ENCODE measurements around the gene TMCC3. TPM values are rescaled to one million over a fixed set of nuclear protein-coding genes. Genes with fewer than 3 reads are reported as not detected.

The TMCC3 gene
- total and polyA plus RNA-seq, 8 donors, result 0.58 to 14.3 (median 5.0) TPM

- TF ChIP-seq, protein P1, sequence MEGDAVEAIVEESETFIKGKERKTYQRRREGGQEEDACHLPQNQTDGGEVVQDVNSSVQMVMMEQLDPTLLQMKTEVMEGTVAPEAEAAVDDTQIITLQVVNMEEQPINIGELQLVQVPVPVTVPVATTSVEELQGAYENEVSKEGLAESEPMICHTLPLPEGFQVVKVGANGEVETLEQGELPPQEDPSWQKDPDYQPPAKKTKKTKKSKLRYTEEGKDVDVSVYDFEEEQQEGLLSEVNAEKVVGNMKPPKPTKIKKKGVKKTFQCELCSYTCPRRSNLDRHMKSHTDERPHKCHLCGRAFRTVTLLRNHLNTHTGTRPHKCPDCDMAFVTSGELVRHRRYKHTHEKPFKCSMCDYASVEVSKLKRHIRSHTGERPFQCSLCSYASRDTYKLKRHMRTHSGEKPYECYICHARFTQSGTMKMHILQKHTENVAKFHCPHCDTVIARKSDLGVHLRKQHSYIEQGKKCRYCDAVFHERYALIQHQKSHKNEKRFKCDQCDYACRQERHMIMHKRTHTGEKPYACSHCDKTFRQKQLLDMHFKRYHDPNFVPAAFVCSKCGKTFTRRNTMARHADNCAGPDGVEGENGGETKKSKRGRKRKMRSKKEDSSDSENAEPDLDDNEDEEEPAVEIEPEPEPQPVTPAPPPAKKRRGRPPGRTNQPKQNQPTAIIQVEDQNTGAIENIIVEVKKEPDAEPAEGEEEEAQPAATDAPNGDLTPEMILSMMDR (IDR thresholded peaks at IDR 0.05), result no peak
- TF ChIP-seq EP300 (IDR thresholded peaks at IDR 0.05) (no peak), POLR2A (IDR thresholded peaks at IDR 0.05) (no peak), POLR2AphosphoS5 (IDR thresholded peaks at IDR 0.05) (no peak)
- 93 to 97% (median 94%) methylated on average over 5 of the region's 5 CpGs for WGBS, 5 donors
- intact Hi-C loops (cut with DNase I; ENCODE audit: low total_unique reads), result no loop called here
- H3K4me3 ChIP-seq, result no peak overlapping the region
- no peaks in the 10 kb centered on the region for H3K27me3 ChIP-seq
- no peak for DNase-seq
- peaks cover 0 to 25% (median 20%) of the 10 kb centered on the region in 4 donors for H3K36me3 ChIP-seq
- H3K9me3 ChIP-seq, result no peaks in the 10 kb centered on the region
- H3K4me1 ChIP-seq, result peaks cover 8 to 23% (median 17%) of the 10 kb centered on the region in 4 donors
- H3K27ac ChIP-seq, result no peak overlapping the region
These were observed 67.8 kb downstream of the TMCC3 start for GRCh38 chr12:94582591-94582990.

GRCh38 chr12:94575645-94576403 is 74.5 kb downstream of the TMCC3 start:
- Histone ChIP-seq H3K9me3 (no peaks in the 10 kb centered on the region), H3K36me3 (peaks cover 2 to 43% (median 31%) of the 10 kb centered on the region in 4 donors), H3K27ac (no peak overlapping the region), H3K4me1 (peaks cover 0 to 9% (median 7%) of the 10 kb centered on the region in 4 donors), H3K4me3 (no peak overlapping the region), H3K27me3 (no peaks in the 10 kb centered on the region)
- TF ChIP-seq EP300 (IDR thresholded peaks at IDR 0.05) (no peak), POLR2A (IDR thresholded peaks at IDR 0.05) (no peak)
- TF ChIP-seq, protein P1 (IDR thresholded peaks at IDR 0.05), result no peak
- intact Hi-C loops (cut with DNase I; ENCODE audit: low total_unique reads), result no loop called here
- 71 to 83% (median 79%) methylated on average over 11 to 12 of the region's 12 CpGs for WGBS, 5 donors
- DNase-seq, result no peak

DNA sequence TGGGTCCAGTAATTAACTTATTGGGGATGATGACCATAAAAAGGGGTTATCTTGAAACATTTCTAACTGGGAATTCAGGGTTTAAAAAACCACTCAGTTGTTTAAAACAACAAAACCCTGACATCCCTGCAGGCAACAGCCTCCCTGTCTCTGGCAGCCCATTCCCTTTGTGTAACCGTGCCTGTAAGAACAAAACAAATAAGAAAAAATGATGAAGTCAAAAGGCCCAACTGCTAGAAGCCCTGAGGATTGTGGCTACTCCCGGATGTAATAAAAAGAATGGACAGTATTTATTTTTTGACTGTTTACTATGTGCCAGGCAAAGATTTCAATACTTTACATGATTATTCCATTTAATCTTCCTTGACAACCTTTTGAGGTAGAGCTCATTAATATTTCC is 75.3 kb downstream of the TMCC3 start:
- Histone ChIP-seq H3K4me1 (peaks cover 0 to 9% (median 7%) of the 10 kb centered on the region in 4 donors), H3K4me3 (no peak overlapping the region), H3K36me3 (peaks cover 6 to 51% (median 35%) of the 10 kb centered on the region in 4 donors), H3K9me3 (no peaks in the 10 kb centered on the region), H3K27me3 (no peaks in the 10 kb centered on the region), H3K27ac (no peak overlapping the region)
- 66 to 85% (median 78%) methylated on average over 2 of the region's 2 CpGs for WGBS, 5 donors
- DNase-seq, result no peak
- intact Hi-C loops (cut with DNase I; ENCODE audit: low total_unique reads), result no loop called here
- TF ChIP-seq, protein P1 (IDR thresholded peaks at IDR 0.05), result no peak
- TF ChIP-seq POLR2AphosphoS5 (IDR thresholded peaks at IDR 0.05) (no peak), EP300 (IDR thresholded peaks at IDR 0.05) (no peak), POLR2A (IDR thresholded peaks at IDR 0.05) (no peak)

- intact Hi-C loops (cut with DNase I; ENCODE audit: low total_unique reads), result no loop called here
- Histone ChIP-seq H3K36me3 (peaks cover 6 to 40% (median 29%) of the 10 kb centered on the region in 4 donors), H3K4me1 (peaks cover 0 to 9% (median 7%) of the 10 kb centered on the region in 4 donors), H3K27ac (no peak overlapping the region), H3K9me3 (no peaks in the 10 kb centered on the region), H3K27me3 (no peaks in the 10 kb centered on the region), H3K4me3 (no peak overlapping the region)
- peak; percentile 65 to 92 for DNase-seq
- TF ChIP-seq EP300 (IDR thresholded peaks at IDR 0.05), result no peak
- peak in 1 of 3 donors; percentile 20 for TF ChIP-seq POLR2AphosphoS5 (IDR thresholded peaks at IDR 0.05)
- WGBS, 5 donors, result 37 to 50% (median 41%) methylated on average over 12 of the region's 12 CpGs
These were observed 78.8 kb downstream of the TMCC3 start for GRCh38 chr12:94571556-94571955.

DNA sequence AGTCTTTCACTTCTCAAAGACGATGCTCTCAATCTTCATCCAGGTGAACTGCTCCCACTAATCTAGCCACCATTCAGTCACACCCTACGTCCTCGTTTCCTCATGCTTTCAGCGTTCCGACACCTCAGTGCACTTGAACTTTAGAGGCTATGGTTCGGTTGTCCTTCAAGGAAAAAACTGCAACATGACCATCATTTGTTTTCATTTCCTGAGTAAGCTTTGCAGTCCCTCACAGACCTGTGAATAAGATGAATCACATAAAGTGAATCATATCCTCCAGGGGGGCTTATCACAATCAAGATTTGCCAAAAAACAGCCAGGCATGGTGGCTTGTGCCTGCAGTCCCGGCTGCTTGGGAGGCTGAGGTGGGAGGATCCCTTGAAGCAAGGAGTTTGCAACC is 80.2 kb downstream of the TMCC3 start:
- H3K4me1 ChIP-seq, result peaks cover 0 to 9% (median 7%) of the 10 kb centered on the region in 4 donors
- H3K9me3 ChIP-seq, result no peaks in the 10 kb centered on the region
- no peak overlapping the region for H3K4me3 ChIP-seq
- no peak overlapping the region for H3K27ac ChIP-seq
- no peaks in the 10 kb centered on the region for H3K27me3 ChIP-seq
- 81 to 93% (median 92%) methylated on average over 7 of the region's 7 CpGs for WGBS, 5 donors
- intact Hi-C loops (cut with DNase I; ENCODE audit: low total_unique reads), result no loop called here
- DNase-seq, result no peak
- TF ChIP-seq POLR2AphosphoS5 (IDR thresholded peaks at IDR 0.05) (no peak), EP300 (IDR thresholded peaks at IDR 0.05) (no peak)
- TF ChIP-seq, protein P1 (IDR thresholded peaks at IDR 0.05), result no peak
- H3K36me3 ChIP-seq, result peaks cover 6 to 36% (median 28%) of the 10 kb centered on the region in 4 donors

Measured in stomach (tissue), 9 donors.